Measurements from ENCODE around the gene HTRA2.

GRCh38 chr2:74535440-74535965 lies 5.8 kb downstream of the HTRA2 start:
- TF ChIP-seq EZH2 (IDR thresholded peaks at IDR 0.05; ENCODE audit: insufficient read depth, poor library complexity, severe bottlenecking) (no peak), EZH2phosphoT487 (IDR thresholded peaks at IDR 0.05; ENCODE audit: insufficient read depth, low read depth) (no peak)
